Left lobe of liver (tissue), 2 donors: Measurements from ENCODE around the gene FBXW4. TPM values are rescaled to one million over a fixed set of nuclear protein-coding genes. Genes with fewer than 3 reads are reported as not detected.
"Not testable (repeated sequence)": the region's sequence is repeated elsewhere in the genome, so short reads cannot be mapped to it uniquely, and the experiment has no call there.

Experiments
- ATAC-seq: fragments of 200-7000 bp; cut with Tn5 transposase; one replicate; pipeline ENCODE4 v1.9.1; 2020; ENCODE audit warnings: mild to moderate bottlenecking, moderate library complexity
- DNase-seq: peaks from one replicate; pipeline ENCODE4 v3.0.0-alpha.2; 2020; ENCODE audit warnings: low spot score
- total RNA-seq: library from RNA; stranded (reverse); gene quantifications from one replicate; pipeline ENCODE4 v1.2.1, GENCODE V29; 2021
- donor health status: DM: no; HTN: no; CAD: no; lungs with moderate emphysema.
- donor health status: DM: no; HTN: yes; CAD: no.

FBXW4 gene
- total RNA-seq, 1 donor from 2014 or later: 32.2 TPM

- DNase-seq (no peak), ATAC-seq (no peak)
These were observed 76.1 kb downstream of the FBXW4 start for GRCh38 chr10:101618871-101619270.

GRCh38 chr10:101617824-101618568 is 77.0 kb downstream of the FBXW4 start:
- no peak for ATAC-seq
- no peak for DNase-seq

GRCh38 chr10:101617102-101617823 is 77.7 kb downstream of the FBXW4 start:
- DNase-seq (no peak), ATAC-seq (no peak)

GRCh38 chr10:101616415-101617101 is 78.4 kb downstream of the FBXW4 start:
- no peak for DNase-seq
- ATAC-seq: peak; percentile 33

GRCh38 chr10:101615525-101616116 is 79.3 kb downstream of the FBXW4 start:
- no peak for ATAC-seq
- DNase-seq: no peak

- ATAC-seq (no peak), DNase-seq (no peak)
These were observed 80.1 kb downstream of the FBXW4 start for GRCh38 chr10:101614663-101615524.

DNA sequence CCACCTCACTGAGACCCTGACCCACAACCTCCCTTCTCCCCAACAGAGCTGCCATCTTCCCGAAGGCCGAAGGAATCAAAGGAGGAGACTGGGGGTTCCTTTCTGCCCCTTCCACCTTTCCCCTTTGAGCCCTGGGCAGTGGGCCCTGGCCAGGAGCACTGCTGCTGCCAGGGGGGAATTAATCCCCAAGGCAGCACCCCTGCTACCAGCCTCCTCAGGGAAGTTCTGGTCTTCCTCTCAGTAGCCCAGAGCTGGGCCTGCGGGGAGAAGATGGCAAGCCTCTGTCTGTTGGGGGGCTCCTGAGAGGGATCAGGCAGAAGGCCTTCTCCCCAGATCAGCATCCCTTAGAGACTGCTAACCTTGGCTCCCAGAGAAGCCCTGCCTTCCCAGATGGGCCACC is 81.3 kb downstream of the FBXW4 start:
- DNase-seq: no peak
- peak; percentile 11 for ATAC-seq

DNA sequence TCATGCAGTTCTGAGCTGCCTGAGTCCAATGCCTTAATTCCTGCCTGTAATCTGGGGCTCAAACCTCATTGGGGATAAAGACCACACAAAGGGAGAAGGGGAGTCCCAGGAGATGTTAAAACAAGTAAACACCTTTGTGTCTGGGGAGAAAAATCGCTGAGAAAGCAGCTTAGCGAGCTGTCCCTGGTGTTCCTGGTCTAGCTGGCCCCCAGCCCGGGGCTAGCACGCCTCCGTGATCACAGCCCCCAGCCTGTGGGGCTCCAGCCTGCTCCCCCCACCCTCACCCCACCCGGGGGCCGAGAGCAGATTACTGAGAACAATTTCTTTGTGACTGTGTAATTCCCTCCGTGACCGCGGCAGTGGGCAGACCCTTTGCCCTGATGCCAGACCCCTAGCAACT is 82.1 kb downstream of the FBXW4 start:
- DNase-seq (no peak), ATAC-seq (no peak)

GRCh38 chr10:101612086-101612485 is 82.9 kb downstream of the FBXW4 start:
- ATAC-seq (no peak), DNase-seq (no peak)

DNA sequence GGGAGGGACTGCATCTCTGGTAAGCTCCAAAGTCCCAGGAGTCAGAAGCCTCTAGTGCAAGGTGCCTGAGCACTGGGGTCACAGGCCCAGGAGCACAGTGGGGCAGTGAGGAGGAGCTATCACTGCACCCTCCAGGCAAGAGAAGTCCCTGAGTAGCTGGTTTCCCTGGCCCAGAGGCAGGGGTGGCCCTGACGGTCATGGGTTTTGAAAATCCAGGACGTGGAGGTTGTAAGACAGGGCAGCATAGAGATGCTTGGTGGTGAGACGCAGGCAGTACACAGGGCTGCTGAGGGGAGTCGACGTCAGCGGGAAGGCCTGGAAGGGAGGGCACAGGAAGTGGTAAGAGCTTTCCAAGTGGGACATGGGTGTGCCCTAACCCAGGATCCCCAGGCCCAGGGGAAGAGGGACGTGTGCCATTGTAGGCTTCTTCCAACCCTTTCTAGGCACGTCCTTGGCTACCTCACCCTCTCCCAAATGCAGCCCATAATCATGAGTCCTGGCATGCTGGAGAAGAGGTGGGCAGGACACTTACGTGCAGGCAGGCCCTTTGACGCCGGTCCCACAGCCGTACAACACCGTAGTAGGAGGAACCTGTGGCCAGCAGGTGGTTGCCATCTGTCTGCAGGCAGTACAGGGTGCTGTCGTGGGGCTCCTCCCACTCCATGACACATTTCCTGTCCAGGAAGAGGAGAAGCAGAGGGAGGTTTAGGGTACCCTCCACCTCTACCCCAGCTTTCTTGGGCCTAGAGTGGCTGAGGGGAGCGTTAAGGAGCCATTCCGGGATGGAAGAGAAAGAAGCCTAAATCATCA is 83.7 kb downstream of the FBXW4 start:
- ATAC-seq (no peak), DNase-seq (no peak)

DNA sequence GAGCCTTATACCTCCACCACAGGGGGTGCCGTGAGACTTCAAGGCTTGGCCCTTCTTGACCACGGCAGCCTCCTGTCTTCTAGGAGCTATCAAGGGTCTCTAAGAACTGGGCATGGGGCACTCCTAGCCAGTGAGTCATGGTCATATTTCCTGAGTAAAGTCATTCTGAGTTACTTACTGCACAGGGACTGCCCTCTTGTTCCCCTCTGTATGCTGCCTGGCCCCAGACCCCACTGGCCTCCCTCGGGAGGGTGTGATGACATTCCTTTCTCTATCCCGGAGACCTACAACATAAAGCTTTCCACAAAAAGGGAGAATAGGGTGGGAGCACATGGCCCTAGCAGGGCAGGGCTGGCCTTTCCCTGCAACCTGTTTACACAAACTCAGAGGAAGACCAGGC is 85.5 kb downstream of the FBXW4 start:
- ATAC-seq: no peak
- no peak for DNase-seq

- DNase-seq: no peak
- no peak for ATAC-seq
These were observed 87.8 kb downstream of the FBXW4 start for GRCh38 chr10:101607124-101607523.

DNA sequence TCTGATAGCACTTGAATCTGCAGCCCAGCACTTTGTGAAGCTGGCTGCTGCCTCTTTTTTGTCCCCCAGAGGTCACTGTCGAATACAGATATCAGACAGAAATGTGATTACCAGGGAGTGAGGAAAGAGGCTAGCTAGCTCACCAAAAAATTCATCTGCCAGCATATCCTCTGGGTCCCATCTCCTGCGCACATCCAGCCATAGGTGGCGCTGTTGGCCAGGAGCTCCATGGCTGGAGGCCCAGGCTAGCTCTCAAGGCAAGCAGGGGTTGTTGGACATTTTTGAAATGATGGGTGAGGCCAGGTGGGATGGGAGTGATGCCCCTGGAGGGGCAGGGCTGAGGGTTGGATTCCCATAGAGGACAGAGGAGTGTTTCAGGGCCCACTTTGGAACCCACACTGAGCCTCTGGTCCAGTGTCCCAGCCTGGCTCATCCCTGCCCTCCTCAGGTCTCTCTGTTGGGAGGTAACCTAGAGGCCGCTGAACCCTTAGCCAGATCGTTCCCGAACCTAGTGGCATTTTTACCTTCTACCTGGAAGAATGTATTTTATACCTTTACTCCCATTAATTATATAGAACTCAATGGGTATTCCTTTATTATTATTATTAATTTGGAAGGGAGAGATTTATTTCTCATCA is 92.1 kb downstream of the FBXW4 start:
- DNase-seq (peak; percentile 74), ATAC-seq (peak; percentile 97)

- DNase-seq (no peak), ATAC-seq (no peak)
These were observed 93.4 kb downstream of the FBXW4 start for GRCh38 chr10:101601541-101601940.

GRCh38 chr10:101597091-101597900 is 97.7 kb downstream of the FBXW4 start:
- DNase-seq (no peak), ATAC-seq (no peak)

GRCh38 chr10:101595591-101596433 is 99.2 kb downstream of the FBXW4 start:
- no peak for ATAC-seq
- no peak for DNase-seq

DNA sequence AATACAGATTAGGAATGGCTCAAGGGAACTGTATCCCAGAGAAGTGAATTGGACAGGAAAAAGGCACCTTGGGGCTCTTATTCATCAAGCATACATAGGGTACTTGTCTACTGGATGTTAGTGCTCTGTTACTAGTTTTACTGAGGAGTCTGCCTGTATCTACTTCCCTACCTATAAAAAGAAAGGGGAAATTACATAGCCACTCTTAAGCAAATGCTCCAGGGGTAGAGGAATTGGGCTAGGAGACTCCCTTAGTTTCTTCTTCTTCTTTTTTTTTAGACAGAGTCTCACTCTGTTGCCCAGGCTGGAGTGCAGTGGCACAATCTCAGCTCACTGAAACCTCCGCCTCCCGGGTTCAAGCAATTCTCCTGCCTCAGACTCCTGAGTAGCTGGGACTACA is 101.6 kb downstream of the FBXW4 start:
- not testable (repeated sequence) for DNase-seq
- peak; percentile 26 for ATAC-seq
